GM12872 (cell line): ENCODE data around the gene GAL3ST1.

ENCODE experiments used
- TF ChIP-seq, protein P1 (sequence below): IDR thresholded peaks from 3 replicates; pipeline ENCODE4 v1.5.1; 2011; ENCODE audit warnings: low read depth, mild to moderate bottlenecking, low read length, moderate library complexity; ENCODE audit not compliant: insufficient read depth

GAL3ST1 gene

DNA sequence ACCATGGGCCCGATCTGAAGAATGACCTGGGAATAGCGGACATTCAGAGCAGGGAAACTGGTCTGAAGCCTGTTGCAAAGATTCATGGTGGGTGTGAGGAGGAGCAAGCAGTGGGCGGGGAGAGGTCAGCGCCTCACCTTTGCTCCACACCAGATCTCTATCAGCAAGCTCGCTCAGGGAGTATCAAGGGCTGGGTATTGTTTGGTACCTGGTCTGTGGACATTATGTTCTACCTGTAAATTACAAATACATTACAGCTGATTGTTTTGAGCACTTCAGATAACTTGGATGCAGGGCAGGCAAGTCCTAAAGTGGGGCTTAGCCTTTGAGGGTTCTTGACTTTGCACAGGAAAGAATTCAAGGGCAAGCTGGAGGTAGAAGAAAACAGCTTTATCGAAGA, 58.2 kb downstream of the GAL3ST1 start:
- TF ChIP-seq, protein P1, sequence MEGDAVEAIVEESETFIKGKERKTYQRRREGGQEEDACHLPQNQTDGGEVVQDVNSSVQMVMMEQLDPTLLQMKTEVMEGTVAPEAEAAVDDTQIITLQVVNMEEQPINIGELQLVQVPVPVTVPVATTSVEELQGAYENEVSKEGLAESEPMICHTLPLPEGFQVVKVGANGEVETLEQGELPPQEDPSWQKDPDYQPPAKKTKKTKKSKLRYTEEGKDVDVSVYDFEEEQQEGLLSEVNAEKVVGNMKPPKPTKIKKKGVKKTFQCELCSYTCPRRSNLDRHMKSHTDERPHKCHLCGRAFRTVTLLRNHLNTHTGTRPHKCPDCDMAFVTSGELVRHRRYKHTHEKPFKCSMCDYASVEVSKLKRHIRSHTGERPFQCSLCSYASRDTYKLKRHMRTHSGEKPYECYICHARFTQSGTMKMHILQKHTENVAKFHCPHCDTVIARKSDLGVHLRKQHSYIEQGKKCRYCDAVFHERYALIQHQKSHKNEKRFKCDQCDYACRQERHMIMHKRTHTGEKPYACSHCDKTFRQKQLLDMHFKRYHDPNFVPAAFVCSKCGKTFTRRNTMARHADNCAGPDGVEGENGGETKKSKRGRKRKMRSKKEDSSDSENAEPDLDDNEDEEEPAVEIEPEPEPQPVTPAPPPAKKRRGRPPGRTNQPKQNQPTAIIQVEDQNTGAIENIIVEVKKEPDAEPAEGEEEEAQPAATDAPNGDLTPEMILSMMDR, result no peak

DNA sequence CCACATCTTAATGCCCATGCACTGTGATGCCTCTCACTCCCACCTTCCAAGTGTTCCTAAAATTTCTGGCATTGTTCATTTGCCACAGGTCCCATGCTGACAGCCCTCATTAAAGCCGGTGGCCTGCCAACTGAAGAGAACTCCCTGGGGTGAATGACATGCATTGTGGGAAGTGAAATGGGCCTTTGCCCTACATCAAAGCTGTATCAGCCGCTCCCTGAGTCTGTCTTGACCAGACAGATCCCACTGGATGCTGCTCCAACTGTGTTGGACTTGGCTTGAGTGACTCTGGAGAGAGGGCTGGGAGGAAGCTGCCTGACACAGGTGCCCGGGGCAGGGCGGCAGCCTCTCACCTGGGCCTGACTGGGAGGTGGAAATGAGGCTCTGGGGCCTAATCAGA, 60.2 kb downstream of the GAL3ST1 start:
- TF ChIP-seq, protein P1, result no peak

DNA sequence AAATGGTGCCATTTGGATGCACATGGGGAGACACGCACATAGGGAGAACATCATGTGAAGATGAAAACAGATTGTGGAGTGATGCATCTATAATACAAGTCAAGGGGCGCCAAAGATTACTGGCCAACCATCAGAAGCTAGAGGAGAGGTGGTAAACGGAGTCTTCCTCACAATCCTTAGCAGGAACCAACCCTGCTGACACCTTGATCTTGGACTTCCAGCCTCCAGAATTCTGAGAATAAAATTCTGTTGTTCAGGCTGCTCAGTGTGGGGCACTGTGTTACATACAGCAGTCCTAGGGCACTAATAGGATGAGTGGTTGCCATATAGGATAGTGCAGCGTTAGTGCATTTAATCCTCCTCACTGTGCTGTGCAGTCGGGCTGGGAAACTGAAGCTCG, 61.0 kb downstream of the GAL3ST1 start:
- TF ChIP-seq, protein P1, result no peak

DNA sequence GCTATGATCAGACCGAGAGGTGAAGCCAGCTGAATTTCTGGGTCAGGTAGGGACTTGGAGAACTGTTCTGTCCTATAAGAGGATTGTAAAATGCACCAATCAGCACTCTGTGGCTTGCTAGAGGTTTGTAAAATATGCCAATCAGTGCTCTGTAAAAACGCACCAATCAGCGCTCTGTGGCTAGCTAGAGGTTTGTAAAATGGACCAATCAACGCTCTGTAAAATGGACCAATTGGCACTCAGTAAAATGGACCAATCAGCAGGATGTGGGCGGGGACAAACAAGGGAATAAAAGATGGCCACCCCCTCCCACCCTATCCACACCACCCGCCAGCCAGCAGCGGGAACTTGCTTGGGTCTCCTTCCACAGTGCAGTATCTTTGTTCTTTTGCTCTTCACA, 62.6 kb downstream of the GAL3ST1 start:
- TF ChIP-seq, protein P1, result no peak

DNA sequence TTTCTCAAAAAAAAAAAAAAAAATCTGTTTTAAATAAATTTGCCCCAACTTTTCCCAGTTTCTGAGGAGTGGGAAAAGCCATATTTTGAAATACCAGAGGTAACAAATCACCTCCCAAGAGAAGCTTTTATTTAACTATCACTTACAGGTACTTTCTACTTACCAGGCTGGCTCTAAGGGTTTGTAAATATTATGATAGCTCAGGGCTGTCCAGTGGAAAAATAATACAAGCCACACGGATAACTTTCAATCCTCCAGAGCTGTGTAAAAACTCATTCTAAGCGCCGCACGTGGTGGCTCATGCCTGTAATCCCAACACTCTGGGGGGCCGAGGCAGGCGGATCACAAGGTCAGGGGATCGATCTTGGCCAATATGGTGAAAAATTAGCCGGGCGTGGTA, 63.4 kb downstream of the GAL3ST1 start:
- TF ChIP-seq, protein P1, result no peak

DNA sequence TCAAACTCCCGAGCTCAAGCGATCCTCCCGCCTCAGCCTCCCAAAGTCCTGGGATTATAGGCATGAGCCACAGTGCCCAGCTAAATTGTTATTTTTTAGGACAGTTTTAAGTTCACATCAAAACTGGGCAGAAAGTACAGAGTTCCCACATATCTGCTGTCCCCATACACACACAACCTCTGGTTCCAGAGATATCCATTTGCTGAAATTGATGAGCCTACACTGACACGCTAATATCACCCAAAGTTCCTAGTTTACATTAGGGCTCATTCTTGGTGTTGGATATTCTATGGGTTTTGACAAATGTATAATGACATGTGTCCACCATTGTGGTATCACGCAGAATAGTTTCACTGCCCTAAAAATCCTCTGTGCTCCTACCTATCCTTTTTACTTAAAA, 66.2 kb downstream of the GAL3ST1 start:
- TF ChIP-seq, protein P1, result no peak

DNA sequence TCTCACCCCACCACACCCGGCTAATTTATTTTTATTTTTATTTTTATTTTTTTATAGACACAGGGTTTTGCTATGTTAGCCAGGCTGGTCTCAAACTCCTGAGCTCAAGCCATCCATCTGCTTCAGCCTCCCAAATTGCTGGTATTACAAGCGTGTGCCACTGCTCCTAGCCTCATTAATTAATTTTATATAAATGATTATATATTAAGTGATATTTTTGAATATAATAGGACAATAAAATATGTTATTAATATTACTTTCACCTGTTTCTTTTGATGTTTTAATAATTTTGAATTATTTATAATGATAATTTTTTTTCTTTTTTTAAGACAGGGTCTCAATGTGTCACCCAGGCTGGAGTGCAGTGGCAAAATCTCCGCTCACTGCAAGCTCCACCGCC, 66.8 kb downstream of the GAL3ST1 start:
- TF ChIP-seq, protein P1, result no peak

DNA sequence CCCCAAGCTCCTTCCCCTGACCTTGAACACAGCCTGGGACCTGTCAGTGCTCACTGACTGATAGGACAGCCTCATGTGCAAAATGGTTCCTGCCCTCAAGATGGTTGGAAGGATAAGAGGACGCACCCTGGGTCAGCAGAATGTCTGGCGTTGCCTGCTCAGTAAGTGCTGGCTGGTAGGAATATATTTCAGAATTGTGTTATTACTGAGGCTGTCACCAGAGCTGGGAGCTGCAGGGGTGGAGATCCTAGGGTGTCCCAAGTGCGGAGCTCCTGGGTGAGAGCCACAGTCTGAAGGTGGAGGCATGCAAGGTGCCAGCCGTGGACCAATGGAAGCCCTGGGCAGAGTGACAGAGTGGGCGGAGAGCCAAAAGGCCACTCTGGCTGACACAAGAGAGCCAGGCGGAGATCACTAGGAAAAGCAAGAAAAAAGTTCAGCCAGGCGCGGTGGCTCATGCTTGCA, 67.9 kb downstream of the GAL3ST1 start:
- TF ChIP-seq, protein P1, result no peak
